Gastroesophageal sphincter (tissue), 3 donors: ENCODE data around the gene TRIM61.

Source experiments
- CTCF ChIP-seq, 4 experiments: fragments of 200-600 bp in 2 of 4; fragments of 450-650 bp in 2 of 4; sonication (generic) in 1 of 4; IDR thresholded peaks; one replicate each; pipeline ENCODE4 v1.5.1; 2017 to 2019; ENCODE audit warnings: antibody characterized with exemption in 4 of 4, mild to moderate bottlenecking in 2 of 4, moderate library complexity in 2 of 4
- EP300 ChIP-seq: sonication (generic); formaldehyde crosslinking; IDR thresholded peaks from one replicate; pipeline ENCODE4 v1.6.1; 2017; ENCODE audit warnings: antibody characterized with exemption, mild to moderate bottlenecking
- POLR2A ChIP-seq, 2 donors: fragments of 450-650 bp; IDR thresholded peaks; one replicate each; pipeline ENCODE4 v1.6.1; 2017; ENCODE audit warnings: antibody characterized with exemption in 2 of 2, mild to moderate bottlenecking in 2 of 2, moderate library complexity in 1 of 2

DNA sequence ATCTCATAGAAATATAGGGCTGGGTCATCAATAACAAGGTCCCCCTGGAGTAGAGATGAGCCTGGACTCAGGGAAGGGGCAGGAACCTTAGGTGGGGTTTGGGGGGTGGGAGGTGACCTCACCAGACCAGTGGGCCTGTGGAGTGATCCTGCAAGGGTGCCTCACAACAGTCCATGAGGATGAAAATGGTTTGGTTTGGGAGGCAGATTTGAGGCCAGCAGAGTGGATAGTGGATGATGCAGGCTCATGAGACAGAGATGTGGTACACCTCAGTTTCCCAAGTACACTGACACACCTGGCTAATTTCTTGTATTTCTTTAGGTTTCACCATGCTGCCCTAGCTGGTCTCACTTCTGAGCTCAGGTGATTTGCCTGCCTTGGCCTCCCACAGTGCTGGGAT lies 36.2 kb upstream of the TRIM61 start:
- TF ChIP-seq CTCF (IDR thresholded peaks at IDR 0.05) (no peak), POLR2A (IDR thresholded peaks at IDR 0.05) (no peak), EP300 (no peak)
